HCT116 (cell line): Measurements from ENCODE around the gene RPS6KA2. TPM values are rescaled to one million over a fixed set of nuclear protein-coding genes. Genes with fewer than 3 reads are reported as not detected.

Experiments
- ATAC-seq: fragments of 200-7000 bp; cut with Tn5 transposase; 2 replicates; pipeline ENCODE4 v1.9.1; 2020; ENCODE audit warnings: mild to moderate bottlenecking, moderate library complexity
- BruUV-seq: library from RNA; stranded (reverse); fragments of 400-500 nt; replicated peaks from 2 replicates; lab custom pipeline; 2021; lab: Mats Ljungman, UMichigan
- CTCF ChIA-PET: fragments of 300-600 bp; sonication (Branson Sonifier 250); formaldehyde crosslinking; loops from one replicate; lab custom pipeline; 2021; ENCODE audit warnings: antibody characterized with exemption; lab: Charles Lee
- POLR2A ChIA-PET: fragments of 300-600, 350-600 bp; sonication (Branson Sonifier 250); formaldehyde crosslinking; loops from one replicate; lab custom pipeline; 2021; ENCODE audit warnings: antibody characterized with exemption; lab: Charles Lee
- RAD21 ChIA-PET, 2 experiments: fragments of 300-600 bp; sonication (Branson Sonifier 250); formaldehyde crosslinking; loops; one replicate each; lab custom pipeline; 2023; ENCODE audit warnings: low total read pairs in 2 of 2; ENCODE audit not compliant: uncharacterized antibody in 2 of 2, unreplicated experiment in 2 of 2, low non-redundant PET in 1 of 2; lab: Charles Lee
- DNase-seq: peaks from one replicate; pipeline ENCODE4 v3.0.0-alpha.2; 2010; ENCODE audit warnings: low read depth, low spot score
- H2AFZ ChIP-seq: fragments of 200-600 bp; shearing (Covaris generic), sonication (generic); 2 replicates; pipeline ENCODE4 v1.6.1; 2017; ENCODE audit warnings: low read depth, mixed run types, mixed read lengths, antibody characterized with exemption, low read length; ENCODE audit not compliant: poor library complexity, severe bottlenecking
- H3K27ac ChIP-seq: 2 replicates; pipeline ENCODE4 v1.5.1; 2012; ENCODE audit warnings: low read depth, low read length
- H3K27me3 ChIP-seq: fragments of 200-600 bp; sonication (generic); 2 replicates; pipeline ENCODE4 v1.6.1; 2016; ENCODE audit warnings: mixed run types, low read length, mixed read lengths; ENCODE audit not compliant: insufficient read depth
- H3K36me3 ChIP-seq, 2 experiments: fragments of 200-500 bp in 1 of 2; fragments of 200-600 bp in 1 of 2; sonication (Bioruptor generic) in 1 of 2; sonication (generic) in 1 of 2; 2 replicates each; pipeline versions ENCODE4 v1.5.1 to v1.6.1; 2014 to 2016; ENCODE audit warnings: low read length in 2 of 2, inconsistent platforms in 1 of 2, mixed read lengths in 1 of 2, mixed run types in 1 of 2; ENCODE audit not compliant: insufficient read depth in 2 of 2, control insufficient read depth in 1 of 2
- H3K4me1 ChIP-seq, 2 experiments: fragments of 200-600 bp in 1 of 2; sonication (generic) in 1 of 2; 2 replicates each; pipeline versions ENCODE4 v1.5.1 to v1.6.1; 2012 to 2017; ENCODE audit warnings: low read length in 2 of 2, inconsistent platforms in 1 of 2, mild to moderate bottlenecking in 1 of 2, mixed read lengths in 1 of 2, mixed run types in 1 of 2, moderate library complexity in 1 of 2; ENCODE audit not compliant: insufficient read depth in 2 of 2, control insufficient read depth in 1 of 2
- H3K4me2 ChIP-seq: fragments of 200-600 bp; sonication (generic); 2 replicates; pipeline ENCODE4 v1.6.1; 2017; ENCODE audit warnings: mixed run types, low read length, mixed read lengths
- H3K4me3 ChIP-seq, 2 experiments: fragments of 200-600 bp in 1 of 2; sonication (generic) in 1 of 2; replicated peaks in 1 of 2; 2 replicates each; pipeline ENCODE4 v1.5.1; 2011 to 2016; ENCODE audit warnings: low read length in 2 of 2, control low read depth in 1 of 2, low read depth in 1 of 2, mild to moderate bottlenecking in 1 of 2, mixed read lengths in 1 of 2, mixed run types in 1 of 2
- H3K79me2 ChIP-seq: fragments of 200-600 bp; sonication (generic); 2 replicates; pipeline ENCODE4 v1.6.1; 2017; ENCODE audit warnings: mild to moderate bottlenecking, mixed run types, low read length, moderate library complexity, mixed read lengths; ENCODE audit not compliant: insufficient read depth
- H3K9ac ChIP-seq: fragments of 200-600 bp; sonication (generic); 2 replicates; pipeline ENCODE4 v1.6.1; 2016; ENCODE audit warnings: low read length, mixed read lengths
- H3K9me2 ChIP-seq: fragments of 200-600 bp; sonication (generic), shearing (Covaris generic); 2 replicates; pipeline ENCODE4 v1.6.1; 2017; ENCODE audit warnings: mixed run types, mild to moderate bottlenecking, moderate library complexity; ENCODE audit not compliant: insufficient read depth
- H3K9me3 ChIP-seq, 2 experiments: fragments of 200-500 bp in 1 of 2; fragments of 200-600 bp in 1 of 2; sonication (Bioruptor generic) in 1 of 2; sonication (generic) in 1 of 2; 2 replicates each; pipeline ENCODE4 v1.6.1; 2014 to 2017; ENCODE audit warnings: low read length in 2 of 2, mixed read lengths in 2 of 2, inconsistent platforms in 1 of 2, low read depth in 1 of 2, mild to moderate bottlenecking in 1 of 2, mixed run types in 1 of 2, moderate library complexity in 1 of 2; ENCODE audit not compliant: control insufficient read depth in 1 of 2, insufficient read depth in 1 of 2
- H4K20me1 ChIP-seq: fragments of 200-600 bp; sonication (generic), shearing (Covaris generic); 2 replicates; pipeline ENCODE4 v1.6.1; 2017; ENCODE audit warnings: mixed run types, mild to moderate bottlenecking, moderate library complexity; ENCODE audit not compliant: insufficient read depth
- ATF3 ChIP-seq: IDR thresholded peaks from 2 replicates; pipeline ENCODE4 v1.6.1; 2012
- CBX3 ChIP-seq: IDR thresholded peaks from 2 replicates; pipeline ENCODE4 v1.6.1; 2012; ENCODE audit warnings: low read depth
- CEBPB ChIP-seq: IDR thresholded peaks from 2 replicates; pipeline ENCODE4 v1.6.1; 2012; ENCODE audit warnings: low read depth
- EGR1 ChIP-seq: IDR thresholded peaks from 2 replicates; pipeline ENCODE4 v1.6.1; 2012; ENCODE audit warnings: low read depth
- ELF1 ChIP-seq: IDR thresholded peaks from 2 replicates; pipeline ENCODE4 v1.6.1; 2012; ENCODE audit warnings: low read depth, borderline replicate concordance
- EZH2 ChIP-seq: fragments of 200-600 bp; sonication (generic); IDR thresholded peaks from 2 replicates; pipeline ENCODE4 v1.6.1; 2017; ENCODE audit warnings: antibody characterized with exemption, mixed run types
- EZH2phosphoT487 ChIP-seq: fragments of 200-600 bp; IDR thresholded peaks from 2 replicates; pipeline ENCODE4 v1.6.1; 2018; ENCODE audit warnings: antibody characterized with exemption, borderline replicate concordance
- FOSL1 ChIP-seq: IDR thresholded peaks from 2 replicates; pipeline ENCODE4 v1.6.1; 2012; ENCODE audit warnings: low read depth
- JUND ChIP-seq: IDR thresholded peaks from 2 replicates; pipeline ENCODE4 v1.6.1; 2012
- MAX ChIP-seq: IDR thresholded peaks from 2 replicates; pipeline ENCODE4 v1.6.1; 2012
- POLR2A ChIP-seq: IDR thresholded peaks from 2 replicates; pipeline ENCODE4 v1.7.0; 2011; ENCODE audit warnings: borderline replicate concordance; ENCODE audit not compliant: insufficient read depth, insufficient read length; ENCODE audit errors: extremely low read depth
- POLR2AphosphoS5 ChIP-seq: IDR thresholded peaks from 2 replicates; pipeline ENCODE4 v1.6.1; 2011; ENCODE audit warnings: mild to moderate bottlenecking, low read depth, low read length, moderate library complexity
- RAD21 ChIP-seq: IDR thresholded peaks from 2 replicates; pipeline ENCODE4 v1.6.1; 2012; ENCODE audit warnings: low read depth, mild to moderate bottlenecking
- REST ChIP-seq: IDR thresholded peaks from 2 replicates; pipeline ENCODE4 v1.6.1; 2012; ENCODE audit warnings: low read depth
- SIN3A ChIP-seq: IDR thresholded peaks from 2 replicates; pipeline ENCODE4 v1.6.1; 2012; ENCODE audit warnings: low read depth
- SP1 ChIP-seq: IDR thresholded peaks from 2 replicates; pipeline ENCODE4 v1.6.1; 2012; ENCODE audit warnings: low read depth
- TCF7L2 ChIP-seq: IDR thresholded peaks from 2 replicates; pipeline ENCODE4 v1.7.0; 2011; ENCODE audit warnings: borderline replicate concordance, inconsistent platforms; ENCODE audit not compliant: insufficient read depth, insufficient read length; ENCODE audit errors: extremely low read depth
- YY1 ChIP-seq: IDR thresholded peaks from 2 replicates; pipeline ENCODE4 v1.6.1; 2011; ENCODE audit warnings: low read length, low read depth, moderate library complexity, mild to moderate bottlenecking; ENCODE audit not compliant: insufficient replicate concordance; ENCODE audit errors: extremely low read depth
- ZBTB33 ChIP-seq: IDR thresholded peaks from 2 replicates; pipeline ENCODE4 v1.6.1; 2011; ENCODE audit warnings: mild to moderate bottlenecking, low read length, moderate library complexity; ENCODE audit not compliant: insufficient replicate concordance; ENCODE audit errors: extremely low read depth
- ZFX ChIP-seq: fragments of 450-650 bp; IDR thresholded peaks from 2 replicates; pipeline ENCODE4 v1.6.1; 2017
- intact Hi-C: fragments of 100-400 bp; cut with micrococcal nuclease; formaldehyde crosslinking; loops from 2 replicates; pipeline ENCODE4 v1.10.0; 2022
- total RNA-seq: library from RNA; stranded (reverse); gene quantifications from one replicate; pipeline ENCODE4 v1.2.1, GENCODE V29; 2021; ENCODE audit not compliant: unreplicated experiment

The RPS6KA2 gene
- total RNA-seq, 1 experiment from 2014 or later = 8.5 TPM

- intact Hi-C loops = no loop called here
- no peaks in the 10 kb centered on the region for H3K27me3 ChIP-seq
- H3K4me1 ChIP-seq = peaks cover 11 to 25% of the 10 kb centered on the region in 2 experiments
- H3K4me3 ChIP-seq = no peak overlapping the region
- RAD21 ChIA-PET = no interaction called here
- no peak for TF ChIP-seq CEBPB
- no peak for TF ChIP-seq POLR2AphosphoS5
- TF ChIP-seq EZH2phosphoT487 = no peak
- no peak for TF ChIP-seq ATF3
- TF ChIP-seq TCF7L2 = no peak
- TF ChIP-seq SIN3A = no peak
- no peak for TF ChIP-seq YY1
- TF ChIP-seq MAX = no peak
- TF ChIP-seq ELF1 = no peak
- no peak for TF ChIP-seq EZH2
- TF ChIP-seq EGR1 = no peak
- no peak for TF ChIP-seq POLR2A
- no peak for TF ChIP-seq ZBTB33
- no peak for TF ChIP-seq ZFX
- TF ChIP-seq REST = no peak
- no peak for TF ChIP-seq FOSL1
- no peak for TF ChIP-seq JUND
- no peak for TF ChIP-seq SP1
- no peak for TF ChIP-seq RAD21
- TF ChIP-seq CBX3 = no peak
- TF ChIP-seq, all 23 proteins: peak for 0
- no peak for ATAC-seq
- no peaks in the 10 kb centered on the region for H3K36me3 ChIP-seq
- no peak overlapping the region for H3K27ac ChIP-seq
- no peaks in the 10 kb centered on the region for H3K9me2 ChIP-seq
- no peak overlapping the region for H3K4me2 ChIP-seq
- no peaks in the 10 kb centered on the region for H4K20me1 ChIP-seq
- POLR2A ChIA-PET = no interaction called here
- no peak overlapping the region for H2AFZ ChIP-seq
- CTCF ChIA-PET = no interaction called here
- no peak for DNase-seq
- no peaks in the 10 kb centered on the region for H3K79me2 ChIP-seq
- H3K9ac ChIP-seq = no peak overlapping the region
- no TSS peak for BruUV-seq
- no peaks in the 10 kb centered on the region; a peak in 1 of 4 replicates for H3K9me3 ChIP-seq
Measured at GRCh38 chr6:166673309-166673708, 46.3 kb upstream of the RPS6KA2 start.
